CD4-positive, alpha-beta T cell (primary cell): ENCODE data around the gene RAB11FIP3. TPM values are rescaled to one million over a fixed set of nuclear protein-coding genes. Genes with fewer than 3 reads are reported as not detected.

Source experiments
- ATAC-seq: fragments of 200-7000 bp; cut with Tn5 transposase; one replicate; pipeline ENCODE4 v1.10.0; 2022; ENCODE audit warnings: mild to moderate bottlenecking; ENCODE audit not compliant: poor library complexity
- CTCF ChIA-PET: fragments of 350-600 bp; sonication (Branson Sonifier 250); formaldehyde crosslinking; loops from one replicate; lab custom pipeline; 2021; ENCODE audit warnings: antibody characterized with exemption, inconsistent platforms; lab: Charles Lee
- POLR2A ChIA-PET: fragments of 350-600 bp; sonication (Branson Sonifier 250); formaldehyde crosslinking; loops from one replicate; lab custom pipeline; 2021; ENCODE audit warnings: antibody characterized with exemption, inconsistent platforms; lab: Charles Lee
- DNase-seq, 14 experiments: peaks; one replicate each; pipeline ENCODE4 v3.0.0-alpha.2; 2013 to 2020; ENCODE audit warnings: mixed read lengths in 2 of 14
- H3K27ac ChIP-seq, 2 donors: one replicate each; pipeline versions ENCODE4 v1.5.1 to v1.7.0; 2013; ENCODE audit warnings: low read length in 2 of 2, low read depth in 1 of 2, mild to moderate bottlenecking in 1 of 2
- H3K27me3 ChIP-seq, 2 experiments: 1 replicate in 1 of 2; 2 replicates in 1 of 2; pipeline versions ENCODE4 v1.6.1 to v1.7.0; 2013; ENCODE audit warnings: low read length in 2 of 2, control low read depth in 1 of 2, mild to moderate bottlenecking in 1 of 2, moderate library complexity in 1 of 2; ENCODE audit not compliant: insufficient read depth in 2 of 2, control insufficient read depth in 1 of 2
- H3K36me3 ChIP-seq: one replicate; pipeline ENCODE4 v1.6.1; 2013; ENCODE audit warnings: low read length, control low read depth; ENCODE audit not compliant: insufficient read depth
- H3K4me1 ChIP-seq: one replicate; pipeline ENCODE4 v1.6.1; 2013; ENCODE audit warnings: low read length, control low read depth; ENCODE audit not compliant: insufficient read depth
- H3K4me3 ChIP-seq: one replicate; pipeline ENCODE4 v1.5.1; 2013; ENCODE audit warnings: mild to moderate bottlenecking, low read length, moderate library complexity
- H3K9me3 ChIP-seq, 2 experiments: 1 replicate in 1 of 2; 2 replicates in 1 of 2; pipeline versions ENCODE4 v1.6.1 to v1.7.0; 2013; ENCODE audit warnings: low read length in 2 of 2, mild to moderate bottlenecking in 2 of 2, control low read depth in 1 of 2, moderate library complexity in 1 of 2; ENCODE audit not compliant: control insufficient read depth in 1 of 2, insufficient read depth in 1 of 2
- H3K27ac Mint-ChIP-seq: one replicate; pipeline ENCODE4 v1.8.0; 2020; ENCODE audit warnings: mixed read lengths
- H3K27me3 Mint-ChIP-seq: one replicate; pipeline ENCODE4 v1.8.0; 2021; ENCODE audit warnings: mixed read lengths
- H3K36me3 Mint-ChIP-seq: one replicate; pipeline ENCODE4 v1.8.0; 2021; ENCODE audit warnings: low read depth, mixed read lengths
- H3K4me1 Mint-ChIP-seq: one replicate; pipeline ENCODE4 v1.8.0; 2021; ENCODE audit warnings: low read depth, mixed read lengths
- H3K4me3 Mint-ChIP-seq: one replicate; pipeline ENCODE4 v1.8.0; 2020; ENCODE audit warnings: mild to moderate bottlenecking, mixed read lengths
- H3K9me3 Mint-ChIP-seq: one replicate; pipeline ENCODE4 v1.8.0; 2020; ENCODE audit warnings: mixed read lengths
- CTCF ChIP-seq: fragments of 200-600 bp; IDR thresholded peaks from one replicate; pipeline ENCODE4 v1.8.0; 2022; ENCODE audit warnings: antibody characterized with exemption, mild to moderate bottlenecking
- intact Hi-C, 2 experiments: fragments of 100-400 bp; cut with DNase I in 1 of 2; cut with micrococcal nuclease in 1 of 2; formaldehyde crosslinking; loops; one replicate each; pipeline versions ENCODE4 v1.15.1 to v1.9.0; 2023 to 2025; cut with DNase I, micrococcal nuclease
- microRNA-seq: library from miRNA; unstranded; fragments of <30 nt; microRNA quantifications from one replicate; pipeline ENCODE4 v1.2.0, GENCODE V29; 2021; ENCODE audit warnings: borderline microRNAs expressed, borderline replicate concordance
- total RNA-seq, 174 experiments: library from RNA in 2 of 174; stranded (reverse) in 2 of 174; gene quantifications; one replicate each; pipeline ENCODE4 v1.2.3 and lab custom pipeline; 2021 to 2026

The RAB11FIP3 gene
- total RNA-seq, 2 experiments from 2014 or later = 28.4 to 29.0 TPM

DNA sequence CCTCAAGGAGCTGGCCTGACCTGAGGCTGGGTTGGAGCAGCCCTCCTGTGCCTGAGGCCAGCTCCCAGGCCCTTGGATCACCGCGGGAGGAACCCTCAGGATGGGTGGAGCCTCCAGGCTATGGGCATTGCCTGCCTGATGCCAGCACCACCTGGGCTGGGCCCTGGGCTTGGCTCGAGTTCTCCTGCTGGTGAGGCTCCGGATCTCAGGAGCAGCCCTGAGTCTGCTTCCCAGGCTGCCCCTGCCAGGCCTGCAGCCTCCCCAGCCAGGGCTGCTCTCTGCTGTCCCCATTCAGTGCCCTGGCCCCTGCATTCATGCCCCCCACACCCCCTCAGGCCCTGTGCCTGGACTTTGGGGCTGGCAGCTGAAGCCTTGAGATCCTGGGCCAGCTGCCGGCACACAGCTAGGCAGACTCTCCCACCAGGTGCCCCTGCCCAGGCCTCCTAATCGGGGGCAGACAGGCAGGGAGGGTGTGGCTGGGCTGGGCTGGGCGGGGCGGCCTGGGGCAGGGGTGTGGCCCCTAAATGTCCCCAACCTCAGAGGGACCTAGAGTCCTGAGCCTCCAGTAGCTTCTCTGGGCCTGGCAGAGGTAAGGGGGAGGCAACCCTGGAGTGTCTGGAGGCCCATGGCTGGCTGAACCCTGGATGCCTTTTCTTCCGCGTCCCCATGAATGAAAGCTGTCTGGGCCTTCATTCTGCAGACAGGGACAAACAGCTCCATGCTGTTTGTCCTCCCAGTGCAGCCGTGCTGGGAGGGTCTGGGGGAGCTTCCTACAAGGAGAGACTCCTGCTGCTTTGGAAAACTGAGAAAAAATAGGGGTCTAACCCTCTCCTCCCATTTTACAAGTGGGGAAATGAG lies 143.2 kb downstream of the RAB11FIP3 start:
- peaks cover 33% of the 10 kb centered on the region for H3K4me1 Mint-ChIP-seq
- CTCF ChIA-PET = no interaction called here

GRCh38 chr16:569445-570254 lies 144.2 kb downstream of the RAB11FIP3 start, which contains the start of gene PIGQ:
Gene PIGQ, plus strand, starts transcription at chr16:569968. Its CDS starts 4,107 bp downstream, at chr16:574075.
- intact Hi-C loops = loop anchor here (1.0 kb wide), 4 partner anchors 20 to 67 kb away; partner anchors contain the start of genes CAPN15 (in 1 of the 2), METTL26 (in 1 of the 2) and RAB40C (in 1 of the 2)
- no peaks in the 10 kb centered on the region for H3K9me3 ChIP-seq
- ChIA-PET CTCF (no interaction called here), POLR2A (interaction anchor here (1.0 to 2.4 kb wide), 4 partner anchors 19 to 98 kb away, joined by 3 to 6 read pairs (median 3); partner anchors contain the start of genes CAPN15, RAB40C and RHOT2)
- Mint-ChIP-seq H3K36me3 (peaks cover 4% of the 10 kb centered on the region), H3K27me3 (no peaks in the 10 kb centered on the region), H3K9me3 (no peaks in the 10 kb centered on the region), H3K27ac (peak within 1 kb of the TSS; percentile 85), H3K4me1 (peaks cover 33% of the 10 kb centered on the region), H3K4me3 (peak within 1 kb of the TSS; percentile 92)
- H3K36me3 ChIP-seq = peaks cover 2% of the 10 kb centered on the region
- ATAC-seq (peak; percentile 77), DNase-seq (peak; percentile 37 to 84 (median 58))
- no peaks in the 10 kb centered on the region for H3K27me3 ChIP-seq
- H3K4me1 ChIP-seq = peaks cover 55% of the 10 kb centered on the region
- TF ChIP-seq CTCF = no peak
- H3K27ac ChIP-seq = peak within 1 kb of the TSS; percentile 64 to 70
- peak within 1 kb of the TSS; percentile 65 for H3K4me3 ChIP-seq

More for the DNA sequence above, 143.2 kb downstream of the RAB11FIP3 start:
- POLR2A ChIA-PET = interaction anchor here (1.0 to 1.4 kb wide), 4 partner anchors 20 to 99 kb away, joined by 3 read pairs; partner anchors contain the start of genes RAB40C and RHOT2
- H3K4me3 ChIP-seq = peak overlapping the region; percentile 61
- peaks cover 4% of the 10 kb centered on the region for H3K36me3 Mint-ChIP-seq
- DNase-seq (no peak), ATAC-seq (no peak)
- H3K9me3 ChIP-seq = no peaks in the 10 kb centered on the region
- no peaks in the 10 kb centered on the region for H3K27me3 ChIP-seq
- peak overlapping the region; percentile 88 for H3K4me3 Mint-ChIP-seq
- intact Hi-C loops = loop anchor here in 1 of 2 experiments (1.0 kb wide), 3 partner anchors 22 to 68 kb away; partner anchors contain the start of genes CAPN15, METTL26 and RAB40C
- H3K27ac Mint-ChIP-seq = peak overlapping the region; percentile 85
- H3K4me1 ChIP-seq = peaks cover 55% of the 10 kb centered on the region
- peak overlapping the region; percentile 64 to 70 for H3K27ac ChIP-seq
- H3K9me3 Mint-ChIP-seq = no peaks in the 10 kb centered on the region
- H3K27me3 Mint-ChIP-seq = no peaks in the 10 kb centered on the region
- no peaks in the 10 kb centered on the region for H3K36me3 ChIP-seq
- TF ChIP-seq CTCF = no peak

Small RNA genes lying within 50 kb of the gene (microRNA-seq; reads per million reads assigned to microRNA genes)
- gene MIR3176 (not detected), gene MIR5587 (not detected)

Other genes with a start within 250 kb of the RAB11FIP3 start
- not detected for gene HBA1, start 249.0 kb upstream of the RAB11FIP3 start, total RNA-seq
- gene HBQ1, start 245.2 kb upstream of the RAB11FIP3 start, total RNA-seq = not detected
- 10 to 100 TPM; 94.8 to 98.4 TPM for gene LUC7L, start 196.2 kb upstream of the RAB11FIP3 start, total RNA-seq
- 10 to 100 TPM; 15.6 to 17.0 TPM for gene FAM234A, start 190.8 kb upstream of the RAB11FIP3 start, total RNA-seq
- gene RGS11, start 149.7 kb upstream of the RAB11FIP3 start, total RNA-seq = not detected
- under 1 TPM in 1 of 2 experiments, not detected in 1; 0.42 TPM for gene ARHGDIG, start 145.1 kb upstream of the RAB11FIP3 start, total RNA-seq
- gene PDIA2, start 142.5 kb upstream of the RAB11FIP3 start, total RNA-seq = not detected
- 10 to 100 TPM; 24.7 to 26.3 TPM for gene AXIN1, start 72.9 kb upstream of the RAB11FIP3 start, total RNA-seq
- gene MRPL28, start 55.1 kb upstream of the RAB11FIP3 start, total RNA-seq = 10 to 100 TPM; 19.6 to 19.7 TPM
- gene PGAP6, start 43.7 kb upstream of the RAB11FIP3 start, total RNA-seq = 10 to 100 TPM; 59.7 to 63.7 TPM
- 10 to 100 TPM; 31.2 to 32.6 TPM for gene NME4, start 28.4 kb upstream of the RAB11FIP3 start, total RNA-seq
- 1 to 10 TPM; 5.7 to 7.0 TPM for gene DECR2, start 23.8 kb upstream of the RAB11FIP3 start, total RNA-seq
- gene CAPN15, start 102.1 kb downstream of the RAB11FIP3 start, total RNA-seq = 10 to 100 TPM; 35.5 to 36.9 TPM
- gene PRR35, start 134.7 kb downstream of the RAB11FIP3 start, total RNA-seq = not detected
- under 1 TPM; 0.45 to 0.55 TPM for gene NHLRC4, start 141.4 kb downstream of the RAB11FIP3 start, total RNA-seq
- 10 to 100 TPM; 22.8 to 27.0 TPM for gene PIGQ, start 144.3 kb downstream of the RAB11FIP3 start, total RNA-seq
- gene RAB40C, start 164.4 kb downstream of the RAB11FIP3 start, total RNA-seq = 1 to 10 TPM; 8.9 to 9.5 TPM
- under 1 TPM; 0.64 to 0.99 TPM for gene WFIKKN1, start 205.3 kb downstream of the RAB11FIP3 start, total RNA-seq
- 10 to 100 TPM; 39.5 to 39.6 TPM for gene METTL26, start 210.7 kb downstream of the RAB11FIP3 start, total RNA-seq
- 10 to 100 TPM; 11.4 to 14.6 TPM for gene MCRIP2, start 216.2 kb downstream of the RAB11FIP3 start, total RNA-seq
- gene WDR90, start 223.7 kb downstream of the RAB11FIP3 start, total RNA-seq = 10 to 100 TPM in 1 of 2 experiments, 1 to 10 TPM in 1; 8.1 to 10.3 TPM
- gene RHOT2, start 242.5 kb downstream of the RAB11FIP3 start, total RNA-seq = 100 to 1,000 TPM; 202 to 209 TPM